Neuron (in vitro differentiated cells): ENCODE results near the gene GHR.

ENCODE experiments used
- H2AFZ ChIP-seq: one replicate; pipeline ENCODE4 v1.6.1; 2013; ENCODE audit warnings: low read depth, mild to moderate bottlenecking, inconsistent platforms, low read length, moderate library complexity
- H3K27me3 ChIP-seq: one replicate; pipeline ENCODE4 v1.6.1; 2013; ENCODE audit warnings: low read length; ENCODE audit not compliant: insufficient read depth
- H3K36me3 ChIP-seq: one replicate; pipeline ENCODE4 v1.6.1; 2013; ENCODE audit warnings: low read length; ENCODE audit not compliant: insufficient read depth
- H3K4me1 ChIP-seq: one replicate; pipeline ENCODE4 v1.6.1; 2013; ENCODE audit warnings: low read length; ENCODE audit not compliant: insufficient read depth
- H3K4me3 ChIP-seq: 2 replicates; pipeline ENCODE4 v1.5.1; 2013; ENCODE audit warnings: mild to moderate bottlenecking, low read length, moderate library complexity
- H3K9me3 ChIP-seq: one replicate; pipeline ENCODE4 v1.6.1; 2013; ENCODE audit warnings: low read length

Gene GHR

GRCh38 chr5:42542106-42542505, 118.9 kb downstream of the GHR start:
- Histone ChIP-seq H3K4me1 (no peaks in the 10 kb centered on the region), H3K4me3 (no peak overlapping the region), H3K9me3 (no peaks in the 10 kb centered on the region), H3K36me3 (no peaks in the 10 kb centered on the region), H3K27me3 (no peaks in the 10 kb centered on the region), H2AFZ (no peak overlapping the region)

GRCh38 chr5:42543774-42544173, 120.5 kb downstream of the GHR start:
- no peak overlapping the region for H2AFZ ChIP-seq
- no peaks in the 10 kb centered on the region for H3K4me1 ChIP-seq
- no peaks in the 10 kb centered on the region for H3K27me3 ChIP-seq
- no peaks in the 10 kb centered on the region for H3K9me3 ChIP-seq
- H3K4me3 ChIP-seq, result no peak overlapping the region
- no peaks in the 10 kb centered on the region for H3K36me3 ChIP-seq

- Histone ChIP-seq H3K27me3 (no peaks in the 10 kb centered on the region), H3K36me3 (no peaks in the 10 kb centered on the region), H3K9me3 (no peaks in the 10 kb centered on the region), H3K4me3 (no peak overlapping the region), H2AFZ (no peak overlapping the region), H3K4me1 (no peaks in the 10 kb centered on the region)
Measured at GRCh38 chr5:42545038-42545437, 121.8 kb downstream of the GHR start.

DNA sequence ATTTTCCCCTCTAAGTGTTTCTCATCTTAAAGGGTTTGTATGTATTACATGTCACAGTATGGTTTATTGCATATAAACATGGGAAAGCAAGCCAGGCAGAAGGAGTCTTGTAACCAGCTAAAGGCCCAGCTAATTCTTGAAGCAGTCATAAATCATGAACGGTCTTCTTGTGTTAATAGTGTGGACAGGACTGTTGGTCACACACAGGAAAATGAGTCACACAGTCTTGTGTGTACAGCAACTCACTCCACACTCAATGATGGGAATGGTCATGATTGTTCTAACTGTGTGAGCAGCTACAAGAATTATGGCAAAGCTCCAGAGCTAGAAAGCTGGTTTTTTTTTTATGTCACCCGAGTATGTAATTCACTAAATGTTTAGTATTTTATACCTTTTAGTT, 123.9 kb downstream of the GHR start:
- Histone ChIP-seq H3K4me3 (no peak overlapping the region), H3K27me3 (no peaks in the 10 kb centered on the region), H3K36me3 (no peaks in the 10 kb centered on the region), H3K4me1 (no peaks in the 10 kb centered on the region), H2AFZ (no peak overlapping the region), H3K9me3 (no peaks in the 10 kb centered on the region)

DNA sequence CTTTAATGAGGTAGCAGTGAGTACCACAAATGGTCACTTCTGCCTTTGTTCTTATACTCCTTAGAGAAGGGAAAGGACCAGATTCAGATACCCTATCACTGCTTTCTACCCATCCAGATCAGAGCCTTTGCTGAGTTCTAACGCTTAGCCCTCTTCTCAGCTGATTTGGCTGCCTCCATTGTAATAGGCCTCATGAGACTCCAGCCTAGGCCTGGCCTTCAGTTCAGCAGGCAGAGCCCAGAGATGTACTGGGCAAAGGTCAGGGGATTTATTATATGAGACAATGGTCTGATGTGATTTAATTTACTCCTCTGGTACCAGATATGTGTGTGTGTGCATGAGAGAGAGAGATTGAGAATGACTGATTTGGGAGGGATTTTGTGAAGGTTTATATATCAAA, 124.7 kb downstream of the GHR start:
- H3K4me1 ChIP-seq, result no peaks in the 10 kb centered on the region
- H3K27me3 ChIP-seq, result no peaks in the 10 kb centered on the region
- no peak overlapping the region for H2AFZ ChIP-seq
- no peak overlapping the region for H3K4me3 ChIP-seq
- H3K36me3 ChIP-seq, result no peaks in the 10 kb centered on the region
- H3K9me3 ChIP-seq, result no peaks in the 10 kb centered on the region

DNA sequence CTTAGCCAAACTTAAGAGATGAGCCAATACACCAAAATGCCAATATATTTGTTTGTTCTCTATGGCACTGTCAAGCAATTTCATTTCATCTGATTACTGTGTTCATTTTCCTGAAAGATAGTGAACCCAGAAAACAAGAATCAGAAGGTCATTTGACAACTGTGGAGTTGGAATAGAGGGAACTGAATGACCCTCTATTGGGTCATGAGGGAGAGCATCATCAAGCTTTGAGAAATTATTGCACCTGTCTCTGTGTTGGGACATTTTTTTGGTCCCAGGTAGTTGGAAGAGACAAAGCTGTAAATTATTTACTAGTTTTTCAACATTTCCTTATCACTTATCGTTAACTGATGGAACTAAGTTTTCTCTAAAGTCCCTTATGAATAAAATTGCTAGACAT, 129.4 kb downstream of the GHR start:
- Histone ChIP-seq H3K4me1 (no peaks in the 10 kb centered on the region), H2AFZ (no peak overlapping the region), H3K27me3 (no peaks in the 10 kb centered on the region), H3K4me3 (no peak overlapping the region), H3K9me3 (no peaks in the 10 kb centered on the region), H3K36me3 (no peaks in the 10 kb centered on the region)

DNA sequence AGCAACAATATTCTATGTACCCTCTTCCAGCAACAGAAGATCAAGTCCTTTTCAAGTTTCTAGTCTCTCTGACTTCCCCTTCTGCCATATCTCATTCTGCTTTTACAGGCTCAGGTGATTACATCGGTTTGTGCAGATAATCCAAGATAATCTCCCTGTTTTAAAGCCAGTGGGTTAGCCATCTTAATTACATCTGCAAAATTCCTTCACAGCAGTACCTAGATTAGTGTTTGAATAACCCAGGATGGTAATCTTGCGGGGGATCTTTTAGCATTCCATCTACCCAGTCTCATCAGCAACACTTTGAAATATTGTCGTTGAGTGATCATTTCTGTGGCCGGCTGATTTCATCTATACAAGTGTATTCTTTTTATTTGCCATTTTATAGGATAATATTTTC, 130.2 kb downstream of the GHR start:
- H3K4me3 ChIP-seq, result no peak overlapping the region
- H3K9me3 ChIP-seq, result no peaks in the 10 kb centered on the region
- no peak overlapping the region for H2AFZ ChIP-seq
- no peaks in the 10 kb centered on the region for H3K27me3 ChIP-seq
- no peaks in the 10 kb centered on the region for H3K4me1 ChIP-seq
- no peaks in the 10 kb centered on the region for H3K36me3 ChIP-seq

DNA sequence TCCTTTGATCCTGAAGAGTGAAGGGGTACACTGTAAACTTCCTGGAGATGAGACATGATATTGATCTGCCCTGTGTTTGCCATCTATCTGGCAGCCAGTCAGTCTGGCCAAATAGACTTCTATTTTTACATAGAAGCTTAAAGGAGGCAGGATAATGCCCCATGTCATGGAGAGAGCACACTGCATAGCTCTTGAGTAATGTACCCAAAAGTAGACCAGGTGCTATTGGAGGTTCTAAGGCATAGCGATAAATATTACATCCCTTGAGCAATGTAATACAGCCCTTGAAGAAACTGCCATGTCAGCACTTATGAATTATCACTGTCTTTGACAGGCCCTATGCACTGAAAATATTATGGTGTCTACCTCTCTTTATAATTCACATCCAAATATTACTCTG, 131.8 kb downstream of the GHR start:
- Histone ChIP-seq H3K36me3 (no peaks in the 10 kb centered on the region), H3K27me3 (no peaks in the 10 kb centered on the region), H3K4me3 (no peak overlapping the region), H3K4me1 (no peaks in the 10 kb centered on the region), H2AFZ (no peak overlapping the region), H3K9me3 (no peaks in the 10 kb centered on the region)

- no peaks in the 10 kb centered on the region for H3K36me3 ChIP-seq
- H3K4me3 ChIP-seq, result no peak overlapping the region
- H3K27me3 ChIP-seq, result no peaks in the 10 kb centered on the region
- H3K4me1 ChIP-seq, result no peaks in the 10 kb centered on the region
- no peaks in the 10 kb centered on the region for H3K9me3 ChIP-seq
- H2AFZ ChIP-seq, result no peak overlapping the region
Measured at GRCh38 chr5:42555797-42556196, 132.6 kb downstream of the GHR start.

DNA sequence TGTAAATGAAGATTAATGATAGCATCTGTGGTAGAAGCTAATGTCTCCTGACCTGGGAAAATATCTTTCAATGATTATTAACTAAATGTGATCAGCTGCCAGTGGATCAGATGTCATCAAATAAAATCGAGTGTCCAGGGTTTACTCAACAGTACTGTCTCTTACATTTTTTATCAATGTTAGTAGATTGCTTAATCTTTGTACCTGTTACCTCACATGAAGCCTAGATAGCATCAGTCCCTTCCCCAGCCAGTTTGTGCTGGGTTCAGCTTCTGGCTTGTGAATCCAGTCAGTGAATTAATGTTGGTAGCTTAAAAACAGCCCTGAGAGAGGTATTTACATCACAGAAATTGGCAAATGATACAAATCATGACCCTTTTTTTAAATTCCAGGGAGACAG, 134.4 kb downstream of the GHR start:
- no peaks in the 10 kb centered on the region for H3K36me3 ChIP-seq
- H3K4me1 ChIP-seq, result no peaks in the 10 kb centered on the region
- no peaks in the 10 kb centered on the region for H3K9me3 ChIP-seq
- H2AFZ ChIP-seq, result no peak overlapping the region
- H3K4me3 ChIP-seq, result no peak overlapping the region
- no peaks in the 10 kb centered on the region for H3K27me3 ChIP-seq

DNA sequence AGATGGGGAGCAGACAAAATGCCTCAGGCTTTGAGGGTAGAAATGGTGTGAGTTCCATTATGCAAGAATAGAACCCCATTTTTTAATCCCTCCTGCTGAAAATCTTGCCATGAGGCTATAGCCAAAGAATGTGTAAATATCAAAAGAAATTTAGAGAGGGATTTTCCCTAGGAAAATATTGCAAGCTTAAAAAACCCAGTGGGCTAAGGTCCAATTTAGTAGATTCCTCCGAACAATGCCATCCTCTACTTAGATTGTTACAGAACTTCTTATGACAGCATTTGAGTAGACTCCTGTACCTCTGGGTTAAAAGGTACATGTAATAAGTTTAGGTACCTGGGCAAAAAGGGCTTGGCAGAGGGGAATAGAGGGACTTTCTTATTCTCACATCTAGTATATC, 138.4 kb downstream of the GHR start:
- H2AFZ ChIP-seq, result no peak overlapping the region
- no peak overlapping the region for H3K4me3 ChIP-seq
- no peaks in the 10 kb centered on the region for H3K4me1 ChIP-seq
- H3K27me3 ChIP-seq, result no peaks in the 10 kb centered on the region
- no peaks in the 10 kb centered on the region for H3K9me3 ChIP-seq
- H3K36me3 ChIP-seq, result no peaks in the 10 kb centered on the region

DNA sequence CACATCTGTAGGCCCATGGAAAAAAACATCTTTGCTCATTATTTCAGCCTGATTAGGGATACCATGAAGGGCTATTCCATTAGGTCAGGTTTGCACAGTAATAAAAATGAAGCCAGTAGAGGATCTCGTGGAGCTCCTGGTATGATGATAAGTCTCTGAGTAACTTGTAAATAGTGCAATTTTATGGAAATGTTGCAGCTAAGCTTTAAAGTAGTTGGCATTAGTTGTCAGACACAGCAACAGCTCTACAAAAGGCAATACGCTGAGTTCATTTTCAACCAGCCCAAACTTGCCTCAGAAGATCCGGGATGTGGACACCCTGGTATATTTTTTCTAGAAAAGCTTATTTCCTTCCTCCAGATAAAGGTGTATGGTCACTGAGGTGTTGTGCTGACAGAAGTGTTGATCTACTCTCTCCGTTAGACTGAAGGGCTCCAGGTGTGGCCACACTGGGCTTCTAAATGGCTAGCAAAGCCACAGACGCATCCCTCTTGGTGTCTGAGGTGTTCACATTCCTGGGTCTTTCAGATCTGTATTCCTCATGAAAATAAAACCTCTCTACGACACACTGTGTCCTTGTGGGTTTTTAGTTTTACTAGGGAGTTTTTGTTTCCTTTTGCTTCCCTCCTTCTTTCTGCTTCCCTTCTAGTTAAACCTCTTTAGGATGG, 141.6 kb downstream of the GHR start:
- Histone ChIP-seq H3K4me1 (no peaks in the 10 kb centered on the region), H3K4me3 (no peak overlapping the region), H3K36me3 (no peaks in the 10 kb centered on the region), H3K27me3 (no peaks in the 10 kb centered on the region), H3K9me3 (no peaks in the 10 kb centered on the region), H2AFZ (no peak overlapping the region)

DNA sequence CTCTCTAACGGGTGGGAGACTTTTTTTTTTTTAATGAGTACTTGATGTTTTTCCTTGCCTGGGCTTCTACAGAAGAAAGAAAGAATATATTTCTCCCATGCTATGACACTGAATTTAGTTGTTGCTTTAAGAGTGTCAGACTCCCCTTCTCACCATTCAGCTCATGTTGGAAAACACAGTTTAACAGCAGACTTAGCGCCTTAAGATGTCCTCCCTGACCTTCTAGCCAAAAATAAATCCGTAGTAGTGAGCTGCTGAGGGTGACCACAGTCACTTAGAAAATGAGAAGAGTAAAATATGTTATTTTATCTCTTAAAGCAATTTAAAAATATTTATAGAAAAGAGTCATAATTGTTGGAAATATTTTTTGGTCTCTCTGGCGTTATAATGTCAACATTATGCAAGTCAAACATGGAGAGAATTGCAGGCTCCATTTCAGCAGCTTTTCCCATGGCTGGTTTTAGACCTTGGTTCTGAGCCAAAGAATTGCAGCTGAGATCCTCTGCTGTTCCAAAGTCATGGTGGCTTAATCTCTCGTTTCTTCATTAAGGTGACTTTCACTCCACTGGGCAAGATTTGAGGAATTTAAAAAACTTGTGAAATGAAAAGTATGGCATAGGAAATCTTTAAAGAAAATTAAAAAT, 143.5 kb downstream of the GHR start:
- Histone ChIP-seq H3K36me3 (no peaks in the 10 kb centered on the region), H3K4me3 (no peak overlapping the region), H2AFZ (no peak overlapping the region), H3K9me3 (no peaks in the 10 kb centered on the region), H3K27me3 (no peaks in the 10 kb centered on the region), H3K4me1 (no peaks in the 10 kb centered on the region)

DNA sequence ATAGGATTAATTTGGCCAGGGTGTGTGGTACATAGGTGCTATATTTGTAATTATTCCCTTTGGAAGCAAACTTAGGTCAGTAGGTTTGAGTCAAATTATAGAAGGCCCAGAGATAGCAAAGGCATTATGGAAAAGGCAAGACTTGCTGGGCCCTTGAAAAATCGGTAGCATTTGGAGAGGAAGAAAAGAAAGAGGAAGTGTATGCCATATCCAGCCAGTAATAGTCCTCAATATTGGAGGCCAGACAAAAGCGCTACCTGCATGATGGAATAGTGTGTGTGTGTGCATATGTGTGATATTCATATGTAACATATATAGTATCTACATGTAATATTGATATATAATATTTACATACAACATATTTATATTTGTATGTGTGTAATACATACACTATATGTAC, 146.1 kb downstream of the GHR start:
- Histone ChIP-seq H3K36me3 (no peaks in the 10 kb centered on the region), H3K27me3 (no peaks in the 10 kb centered on the region), H3K4me1 (no peaks in the 10 kb centered on the region), H2AFZ (no peak overlapping the region), H3K4me3 (no peak overlapping the region), H3K9me3 (no peaks in the 10 kb centered on the region)
